Hepatocyte (in vitro differentiated cells): ENCODE results near the gene OSTN. TPM values are rescaled to one million over a fixed set of nuclear protein-coding genes. Genes with fewer than 3 reads are reported as not detected.

Experiments used
- DNase-seq: peaks from one replicate; pipeline ENCODE4 v3.0.0-alpha.2; 2016; ENCODE audit warnings: low spot score
- H2AFZ ChIP-seq: fragments of 200-600 bp; sonication (generic); 2 replicates; pipeline ENCODE4 v1.6.0; 2016; ENCODE audit warnings: antibody characterized with exemption, mild to moderate bottlenecking
- H3K27ac ChIP-seq: fragments of 200-600 bp; sonication (generic); 2 replicates; pipeline ENCODE4 v1.5.1; 2016; ENCODE audit warnings: mild to moderate bottlenecking
- H3K27me3 ChIP-seq: fragments of 200-600 bp; sonication (generic); 2 replicates; pipeline ENCODE4 v1.6.1; 2016
- H3K36me3 ChIP-seq: fragments of 200-600 bp; sonication (generic); replicated peaks from 2 replicates; pipeline ENCODE4 v1.5.1; 2016; ENCODE audit warnings: low read depth; ENCODE audit not compliant: insufficient read depth
- H3K4me1 ChIP-seq: fragments of 200-600 bp; sonication (generic); 2 replicates; pipeline ENCODE4 v1.5.1; 2016; ENCODE audit warnings: mild to moderate bottlenecking, moderate library complexity; ENCODE audit not compliant: insufficient read depth
- H3K4me2 ChIP-seq: fragments of 200-600 bp; sonication (generic); 2 replicates; pipeline ENCODE4 v1.6.0; 2016
- H3K4me3 ChIP-seq: fragments of 200-600 bp; sonication (generic); 2 replicates; pipeline ENCODE4 v1.5.1; 2016; ENCODE audit warnings: mild to moderate bottlenecking
- H3K79me2 ChIP-seq: fragments of 200-600 bp; sonication (generic); 2 replicates; pipeline ENCODE4 v1.6.0; 2017; ENCODE audit warnings: mild to moderate bottlenecking
- H3K9me2 ChIP-seq: fragments of 200-600 bp; sonication (generic); replicated peaks from 2 replicates; pipeline ENCODE4 v1.6.0; 2017; ENCODE audit warnings: mild to moderate bottlenecking; ENCODE audit not compliant: insufficient read depth
- H3K9me3 ChIP-seq: fragments of 200-600 bp; sonication (generic); 2 replicates; pipeline ENCODE4 v1.5.1; 2016; ENCODE audit warnings: low read depth, mild to moderate bottlenecking
- H4K20me1 ChIP-seq: fragments of 200-600 bp; sonication (generic); 2 replicates; pipeline ENCODE4 v1.6.0; 2016; ENCODE audit warnings: mild to moderate bottlenecking; ENCODE audit not compliant: insufficient read depth, poor library complexity, severe bottlenecking
- CTCF ChIP-seq: fragments of 200-600 bp; sonication (generic); IDR thresholded peaks from 2 replicates; pipeline ENCODE4 v1.5.1; 2016; ENCODE audit warnings: antibody characterized with exemption, mild to moderate bottlenecking; ENCODE audit not compliant: poor library complexity
- EZH2 ChIP-seq: fragments of 200-600 bp; sonication (generic); IDR thresholded peaks from 2 replicates; pipeline ENCODE4 v1.6.1; 2016; ENCODE audit warnings: antibody characterized with exemption, mild to moderate bottlenecking, borderline replicate concordance
- EZH2phosphoT487 ChIP-seq: fragments of 200-600 bp; sonication (generic); IDR thresholded peaks from one replicate; pipeline ENCODE4 v1.6.1; 2018; ENCODE audit warnings: antibody characterized with exemption, mild to moderate bottlenecking, low read depth, moderate library complexity; ENCODE audit not compliant: unreplicated experiment, severe bottlenecking
- WGBS: methylation state at CpG from one replicate; pipeline ENCODE4 v1.1.6; 2016; ENCODE audit warnings: low lambda C conversion rate; ENCODE audit errors: missing lambda C conversion rate; 5-methylcytosine and 5-hydroxymethylcytosine counted together
- polyA plus RNA-seq: library from polyadenylated mRNA; unstranded; fragments of >200 nt; fragmentation: Nextera tagmentation; extraction: Ambion mirVana; gene quantifications from 2 replicates; pipeline ENCODE4 v1.2.1, GENCODE V29; 2016
- total RNA-seq: library from RNA; depleted of rRNA; stranded (reverse); fragments of >200 nt; gene quantifications from 2 replicates; pipeline ENCODE4 v1.2.3, GENCODE V29; 2014

OSTN gene
- total and polyA plus RNA-seq, 2 experiments from 2014 or later, result 1.4 to 17.4 TPM

- H3K4me2 ChIP-seq, result no peak overlapping the region
- no peaks in the 10 kb centered on the region for H3K36me3 ChIP-seq
- TF ChIP-seq EZH2, result no peak
- no peak for TF ChIP-seq CTCF
- no peak for TF ChIP-seq EZH2phosphoT487
- no peaks in the 10 kb centered on the region for H3K9me2 ChIP-seq
- H3K79me2 ChIP-seq, result no peaks in the 10 kb centered on the region
- H2AFZ ChIP-seq, result no peak overlapping the region
- 97% methylated on average over 1 of the region's 1 CpG for WGBS
- no peak for DNase-seq
- H3K27me3 ChIP-seq, result no peaks in the 10 kb centered on the region
- no peaks in the 10 kb centered on the region for H3K9me3 ChIP-seq
- H3K4me3 ChIP-seq, result no peak overlapping the region
- no peak overlapping the region for H3K27ac ChIP-seq
- no peaks in the 10 kb centered on the region for H3K4me1 ChIP-seq
- H4K20me1 ChIP-seq, result no peaks in the 10 kb centered on the region
Observed at GRCh38 chr3:191301017-191301416, 102.0 kb downstream of the OSTN start.

- Histone ChIP-seq H3K27me3 (no peaks in the 10 kb centered on the region), H4K20me1 (no peaks in the 10 kb centered on the region), H3K4me2 (no peak overlapping the region), H2AFZ (no peak overlapping the region), H3K79me2 (no peaks in the 10 kb centered on the region), H3K27ac (peak overlapping the region; percentile 16), H3K4me3 (no peak overlapping the region), H3K9me2 (no peaks in the 10 kb centered on the region), H3K36me3 (no peaks in the 10 kb centered on the region), H3K4me1 (no peaks in the 10 kb centered on the region), H3K9me3 (no peaks in the 10 kb centered on the region)
- DNase-seq, result no peak
- TF ChIP-seq CTCF, result no peak
- TF ChIP-seq EZH2phosphoT487, result no peak
- no peak for TF ChIP-seq EZH2
- 90% methylated on average over 5 of the region's 5 CpGs for WGBS
Observed at GRCh38 chr3:191301782-191302411, 102.9 kb downstream of the OSTN start.

GRCh38 chr3:191302451-191302850 is 103.4 kb downstream of the OSTN start:
- Histone ChIP-seq H3K27ac (peak overlapping the region; percentile 16), H3K9me3 (no peaks in the 10 kb centered on the region), H3K79me2 (no peaks in the 10 kb centered on the region), H3K27me3 (no peaks in the 10 kb centered on the region), H3K4me3 (no peak overlapping the region), H3K4me1 (no peaks in the 10 kb centered on the region), H3K36me3 (no peaks in the 10 kb centered on the region), H3K9me2 (no peaks in the 10 kb centered on the region), H2AFZ (no peak overlapping the region), H4K20me1 (no peaks in the 10 kb centered on the region), H3K4me2 (no peak overlapping the region)
- peak; percentile 25 for DNase-seq
- TF ChIP-seq EZH2, result no peak
- TF ChIP-seq EZH2phosphoT487, result peak; percentile 65
- no peak for TF ChIP-seq CTCF
- 67% methylated on average over 2 of the region's 2 CpGs for WGBS
